Prostate gland (tissue), 2 donors: ENCODE measurements around the gene CHSY1.

Experiments used
- POLR2A ChIP-seq: fragments of 450-650 bp; IDR thresholded peaks from one replicate; pipeline ENCODE4 v1.6.1; 2016; ENCODE audit warnings: antibody characterized with exemption, mild to moderate bottlenecking
- POLR2AphosphoS5 ChIP-seq: sonication (generic); formaldehyde crosslinking; IDR thresholded peaks from one replicate; pipeline ENCODE4 v1.6.1; 2017; ENCODE audit warnings: antibody characterized with exemption
- TF ChIP-seq, protein P1 (sequence below), 4 experiments: fragments of 200-600 bp in 2 of 4; fragments of 450-650 bp in 2 of 4; sonication (generic) in 2 of 4; IDR thresholded peaks; 1 replicate in 3 of 4; 2 replicates in 1 of 4; pipeline ENCODE4 v1.5.1; 2016 to 2019; ENCODE audit warnings: antibody characterized with exemption in 4 of 4, mild to moderate bottlenecking in 2 of 4, moderate library complexity in 2 of 4

GRCh38 chr15:101252836-101253235 lies 988 bp upstream of the CHSY1 start:
- TF ChIP-seq, protein P1, sequence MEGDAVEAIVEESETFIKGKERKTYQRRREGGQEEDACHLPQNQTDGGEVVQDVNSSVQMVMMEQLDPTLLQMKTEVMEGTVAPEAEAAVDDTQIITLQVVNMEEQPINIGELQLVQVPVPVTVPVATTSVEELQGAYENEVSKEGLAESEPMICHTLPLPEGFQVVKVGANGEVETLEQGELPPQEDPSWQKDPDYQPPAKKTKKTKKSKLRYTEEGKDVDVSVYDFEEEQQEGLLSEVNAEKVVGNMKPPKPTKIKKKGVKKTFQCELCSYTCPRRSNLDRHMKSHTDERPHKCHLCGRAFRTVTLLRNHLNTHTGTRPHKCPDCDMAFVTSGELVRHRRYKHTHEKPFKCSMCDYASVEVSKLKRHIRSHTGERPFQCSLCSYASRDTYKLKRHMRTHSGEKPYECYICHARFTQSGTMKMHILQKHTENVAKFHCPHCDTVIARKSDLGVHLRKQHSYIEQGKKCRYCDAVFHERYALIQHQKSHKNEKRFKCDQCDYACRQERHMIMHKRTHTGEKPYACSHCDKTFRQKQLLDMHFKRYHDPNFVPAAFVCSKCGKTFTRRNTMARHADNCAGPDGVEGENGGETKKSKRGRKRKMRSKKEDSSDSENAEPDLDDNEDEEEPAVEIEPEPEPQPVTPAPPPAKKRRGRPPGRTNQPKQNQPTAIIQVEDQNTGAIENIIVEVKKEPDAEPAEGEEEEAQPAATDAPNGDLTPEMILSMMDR (IDR thresholded peaks at IDR 0.05), result no peak
- no peak for TF ChIP-seq POLR2A
- no peak for TF ChIP-seq POLR2AphosphoS5
